Gastroesophageal sphincter (tissue), 3 donors: ENCODE results near the gene MRPL53.

Experiments
- POLR2AphosphoS5 ChIP-seq: sonication (generic); formaldehyde crosslinking; IDR thresholded peaks from one replicate; pipeline ENCODE4 v1.6.1; 2017; ENCODE audit warnings: antibody characterized with exemption
- TF ChIP-seq, protein P1 (sequence below), 4 experiments: fragments of 200-600 bp in 2 of 4; fragments of 450-650 bp in 2 of 4; sonication (generic) in 1 of 4; IDR thresholded peaks; one replicate each; pipeline ENCODE4 v1.5.1; 2017 to 2019; ENCODE audit warnings: antibody characterized with exemption in 4 of 4, mild to moderate bottlenecking in 2 of 4, moderate library complexity in 2 of 4

DNA sequence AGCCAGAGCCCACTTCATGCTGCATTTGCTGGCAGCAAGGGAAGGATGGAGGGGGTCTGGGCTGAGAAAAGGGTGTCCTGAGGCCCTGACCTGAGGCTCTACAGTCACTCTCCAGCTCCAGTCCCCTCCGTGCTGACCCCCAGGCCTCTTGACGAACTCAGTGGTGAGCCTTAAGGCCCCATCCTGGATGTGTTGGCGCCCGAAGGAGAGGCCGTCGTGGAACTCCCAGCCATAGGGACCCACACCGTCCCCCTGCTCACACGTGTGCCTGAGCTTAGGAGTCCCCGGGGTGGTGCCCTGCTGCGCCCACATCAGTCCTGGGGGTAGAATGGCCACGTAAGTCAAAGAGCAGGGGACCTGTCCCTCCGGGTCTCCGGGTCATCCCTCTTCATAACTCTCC lies 8.1 kb downstream of the MRPL53 start:
- TF ChIP-seq, protein P1, sequence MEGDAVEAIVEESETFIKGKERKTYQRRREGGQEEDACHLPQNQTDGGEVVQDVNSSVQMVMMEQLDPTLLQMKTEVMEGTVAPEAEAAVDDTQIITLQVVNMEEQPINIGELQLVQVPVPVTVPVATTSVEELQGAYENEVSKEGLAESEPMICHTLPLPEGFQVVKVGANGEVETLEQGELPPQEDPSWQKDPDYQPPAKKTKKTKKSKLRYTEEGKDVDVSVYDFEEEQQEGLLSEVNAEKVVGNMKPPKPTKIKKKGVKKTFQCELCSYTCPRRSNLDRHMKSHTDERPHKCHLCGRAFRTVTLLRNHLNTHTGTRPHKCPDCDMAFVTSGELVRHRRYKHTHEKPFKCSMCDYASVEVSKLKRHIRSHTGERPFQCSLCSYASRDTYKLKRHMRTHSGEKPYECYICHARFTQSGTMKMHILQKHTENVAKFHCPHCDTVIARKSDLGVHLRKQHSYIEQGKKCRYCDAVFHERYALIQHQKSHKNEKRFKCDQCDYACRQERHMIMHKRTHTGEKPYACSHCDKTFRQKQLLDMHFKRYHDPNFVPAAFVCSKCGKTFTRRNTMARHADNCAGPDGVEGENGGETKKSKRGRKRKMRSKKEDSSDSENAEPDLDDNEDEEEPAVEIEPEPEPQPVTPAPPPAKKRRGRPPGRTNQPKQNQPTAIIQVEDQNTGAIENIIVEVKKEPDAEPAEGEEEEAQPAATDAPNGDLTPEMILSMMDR (IDR thresholded peaks at IDR 0.05), result no peak
- TF ChIP-seq POLR2AphosphoS5, result no peak
